K562 (cell line): ENCODE data around the gene ICAM3.

Experiments
- CBFB ChIP-seq: sonication (generic); formaldehyde crosslinking; IDR thresholded peaks from 2 replicates; pipeline ENCODE4 v1.4.0; 2020; ENCODE audit warnings: mild to moderate bottlenecking, missing genetic modification reagents
- CHD2 ChIP-seq: IDR thresholded peaks from 2 replicates; pipeline ENCODE4 v1.6.1; 2011; ENCODE audit warnings: low read depth, low read length
- HMG20A ChIP-seq: fragments of 450-650 bp; formaldehyde crosslinking; conservative IDR thresholded peaks from 2 replicates; pipeline ENCODE4 v1.4.0; 2020; ENCODE audit warnings: mild to moderate bottlenecking, mixed read lengths
- SMARCE1 ChIP-seq: fragments of 450-650 bp; IDR thresholded peaks from 2 replicates; pipeline ENCODE4 v1.7.1; 2016; ENCODE audit warnings: mild to moderate bottlenecking
- ZC3H4 ChIP-seq: sonication (generic); formaldehyde crosslinking; IDR thresholded peaks from 2 replicates; pipeline ENCODE4 v1.9.0; 2021; ENCODE audit warnings: missing genetic modification reagents, borderline replicate concordance
- ZNF655 ChIP-seq: fragments of 250-450 bp; sonication (Bioruptor Pico); IDR thresholded peaks from 2 replicates; pipeline ENCODE4 v1.5.0; 2021

GRCh38 chr19:10362259-10362658, 22.8 kb upstream of the ICAM3 start:
- no peak for TF ChIP-seq CBFB (CRISPR knock-in tag)
- TF ChIP-seq SMARCE1 = no peak
- TF ChIP-seq ZC3H4 (CRISPR knock-in tag) = no peak
- no peak for TF ChIP-seq HMG20A (CRISPR knock-in tag)
- TF ChIP-seq CHD2 = no peak
- no peak for TF ChIP-seq ZNF655 (CRISPR knock-in tag)
